ENCODE data around the gene TAS1R1.
A peak's percentile ranks its signal among the peaks of the same experiment; 100 is the strongest.

TAS1R1 gene

GRCh38 chr1:6554907-6555778 is at the start of gene TAS1R1:
TSS of gene TAS1R1 (plus strand) at chr1:6555307. CDS start at chr1:6555374, 67 bp downstream.
- DNase-seq = no peak

GRCh38 chr1:6505367-6506209 is 49.5 kb upstream of the TAS1R1 start:
- DNase-seq = no peak

- no peak for DNase-seq
Observed at GRCh38 chr1:6506210-6507036, 48.7 kb upstream of the TAS1R1 start.

GRCh38 chr1:6507037-6507428 is 48.1 kb upstream of the TAS1R1 start:
- no peak for DNase-seq

GRCh38 chr1:6507461-6507911 is 47.6 kb upstream of the TAS1R1 start:
- DNase-seq = no peak

- no peak for DNase-seq
Observed at GRCh38 chr1:6508154-6508815, 46.8 kb upstream of the TAS1R1 start.

GRCh38 chr1:6508816-6509189 is 46.3 kb upstream of the TAS1R1 start:
- no peak for DNase-seq

GRCh38 chr1:6509220-6509918 is 45.7 kb upstream of the TAS1R1 start:
- DNase-seq = no peak

- DNase-seq = no peak
Observed at GRCh38 chr1:6509919-6510291, 45.2 kb upstream of the TAS1R1 start.

- DNase-seq = no peak
Observed at GRCh38 chr1:6510493-6510892, 44.6 kb upstream of the TAS1R1 start.

GRCh38 chr1:6511056-6511455 is 44.1 kb upstream of the TAS1R1 start:
- DNase-seq = no peak

GRCh38 chr1:6511561-6512244 is 43.4 kb upstream of the TAS1R1 start:
- DNase-seq = no peak

- DNase-seq = no peak
Observed at GRCh38 chr1:6512245-6512907, 42.7 kb upstream of the TAS1R1 start.

- no peak for DNase-seq
Observed at GRCh38 chr1:6512908-6513280, 42.2 kb upstream of the TAS1R1 start.

- no peak for DNase-seq
Observed at GRCh38 chr1:6513320-6513801, 41.7 kb upstream of the TAS1R1 start.

GRCh38 chr1:6515771-6516170 is 39.3 kb upstream of the TAS1R1 start:
- DNase-seq = no peak

GRCh38 chr1:6517435-6517851 is 37.7 kb upstream of the TAS1R1 start:
- no peak for DNase-seq

- no peak for DNase-seq
Observed at GRCh38 chr1:6519491-6519934, 35.6 kb upstream of the TAS1R1 start.

- peak; percentile 62 for DNase-seq
Observed at GRCh38 chr1:6519935-6520671, 35.0 kb upstream of the TAS1R1 start.

GRCh38 chr1:6521536-6521935 is 33.6 kb upstream of the TAS1R1 start:
- no peak for DNase-seq
